Measurements from ENCODE around the gene TNIK. TPM values are rescaled to one million over a fixed set of nuclear protein-coding genes. Genes with fewer than 3 reads are reported as not detected.

The TNIK gene
- total and polyA plus RNA-seq, 10 of the 15 experiments (the other 5 are each of a cell fraction or from before 2014, with no cell fraction given): 13.9 to 74.3 (median 48.2) TPM

DNA sequence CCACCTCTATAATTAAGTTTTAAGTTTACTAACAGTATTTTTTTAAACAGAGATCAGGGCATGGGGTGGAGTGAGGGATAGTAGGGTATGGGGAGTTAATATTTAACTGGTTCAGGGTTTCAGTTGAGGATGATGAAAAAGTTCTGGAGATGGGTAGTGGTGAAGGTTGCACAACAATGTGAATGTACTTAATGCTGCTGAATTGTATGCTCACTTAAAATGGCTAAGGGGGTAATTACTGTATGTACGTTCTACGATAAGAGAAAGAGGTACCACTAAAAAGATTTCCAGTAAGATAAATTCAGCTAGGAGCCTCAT, 101.4 kb downstream of the TNIK start (continued):
- TF ChIP-seq, protein P1, sequence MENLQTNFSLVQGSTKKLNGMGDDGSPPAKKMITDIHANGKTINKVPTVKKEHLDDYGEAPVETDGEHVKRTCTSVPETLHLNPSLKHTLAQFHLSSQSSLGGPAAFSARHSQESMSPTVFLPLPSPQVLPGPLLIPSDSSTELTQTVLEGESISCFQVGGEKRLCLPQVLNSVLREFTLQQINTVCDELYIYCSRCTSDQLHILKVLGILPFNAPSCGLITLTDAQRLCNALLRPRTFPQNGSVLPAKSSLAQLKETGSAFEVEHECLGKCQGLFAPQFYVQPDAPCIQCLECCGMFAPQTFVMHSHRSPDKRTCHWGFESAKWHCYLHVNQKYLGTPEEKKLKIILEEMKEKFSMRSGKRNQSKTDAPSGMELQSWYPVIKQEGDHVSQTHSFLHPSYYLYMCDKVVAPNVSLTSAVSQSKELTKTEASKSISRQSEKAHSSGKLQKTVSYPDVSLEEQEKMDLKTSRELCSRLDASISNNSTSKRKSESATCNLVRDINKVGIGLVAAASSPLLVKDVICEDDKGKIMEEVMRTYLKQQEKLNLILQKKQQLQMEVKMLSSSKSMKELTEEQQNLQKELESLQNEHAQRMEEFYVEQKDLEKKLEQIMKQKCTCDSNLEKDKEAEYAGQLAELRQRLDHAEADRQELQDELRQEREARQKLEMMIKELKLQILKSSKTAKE (IDR thresholded peaks at IDR 0.05; ENCODE audit: low read depth, poor library complexity, severe bottlenecking): no peak
- no peak for TF ChIP-seq EED (IDR thresholded peaks at IDR 0.05; ENCODE audit: low read depth)
- no peak for TF ChIP-seq CBX3 (IDR thresholded peaks at IDR 0.05; ENCODE audit: borderline replicate concordance, low read depth)
- no peak for TF ChIP-seq YBX1 (IDR thresholded peaks at IDR 0.05)
- no peak for TF ChIP-seq JUND (IDR thresholded peaks at IDR 0.05; ENCODE audit: low read depth, low read length)
- TF ChIP-seq, protein P2, sequence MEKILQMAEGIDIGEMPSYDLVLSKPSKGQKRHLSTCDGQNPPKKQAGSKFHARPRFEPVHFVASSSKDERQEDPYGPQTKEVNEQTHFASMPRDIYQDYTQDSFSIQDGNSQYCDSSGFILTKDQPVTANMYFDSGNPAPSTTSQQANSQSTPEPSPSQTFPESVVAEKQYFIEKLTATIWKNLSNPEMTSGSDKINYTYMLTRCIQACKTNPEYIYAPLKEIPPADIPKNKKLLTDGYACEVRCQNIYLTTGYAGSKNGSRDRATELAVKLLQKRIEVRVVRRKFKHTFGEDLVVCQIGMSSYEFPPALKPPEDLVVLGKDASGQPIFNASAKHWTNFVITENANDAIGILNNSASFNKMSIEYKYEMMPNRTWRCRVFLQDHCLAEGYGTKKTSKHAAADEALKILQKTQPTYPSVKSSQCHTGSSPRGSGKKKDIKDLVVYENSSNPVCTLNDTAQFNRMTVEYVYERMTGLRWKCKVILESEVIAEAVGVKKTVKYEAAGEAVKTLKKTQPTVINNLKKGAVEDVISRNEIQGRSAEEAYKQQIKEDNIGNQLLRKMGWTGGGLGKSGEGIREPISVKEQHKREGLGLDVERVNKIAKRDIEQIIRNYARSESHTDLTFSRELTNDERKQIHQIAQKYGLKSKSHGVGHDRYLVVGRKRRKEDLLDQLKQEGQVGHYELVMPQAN (conservative IDR thresholded peaks at IDR 0.05): no peak
- TF ChIP-seq ZNF207 (IDR thresholded peaks at IDR 0.05; ENCODE audit: borderline replicate concordance): no peak

Measured in GM12878 (cell line).